HepG2 (cell line): ENCODE measurements around the gene CHL1. TPM values are rescaled to one million over a fixed set of nuclear protein-coding genes. Genes with fewer than 3 reads are reported as not detected.

Experiments
- ATAC-seq: fragments of 200-7000 bp; cut with Tn5 transposase; 3 replicates; pipeline ENCODE4 v1.9.1; 2020; ENCODE audit warnings: mild to moderate bottlenecking, moderate library complexity
- BruUV-seq: library from RNA; stranded (reverse); fragments of 400-500 nt; replicated peaks from 2 replicates; lab custom pipeline; 2021; lab: Mats Ljungman, UMichigan
- CTCF ChIA-PET: fragments of 300-600 bp; formaldehyde crosslinking; extraction: SDS; loops from one replicate; lab custom pipeline; 2021; ENCODE audit warnings: low total read pairs, inconsistent platforms, low intra/inter-chr PET ratio; lab: Yijun Ruan, JAX
- POLR2A ChIA-PET: fragments of 350-600 bp; sonication (Branson Sonifier 250); formaldehyde crosslinking; loops from one replicate; lab custom pipeline; 2020; ENCODE audit warnings: antibody characterized with exemption, inconsistent platforms; lab: Yijun Ruan, JAX
- DNase-seq: peaks from one replicate; pipeline ENCODE4 v3.0.0-alpha.2; 2015; ENCODE audit warnings: low spot score
- FAIRE-seq: peaks from 3 replicates; lab custom pipeline; 2011; peaks lifted over from hg19 to GRCh38; lab: Jason Lieb, UNC
- H2AFZ ChIP-seq: one replicate; pipeline ENCODE4 v1.6.1; 2011; ENCODE audit warnings: low read length, inconsistent platforms
- H3K27ac ChIP-seq: fragments of 300-600 bp; 3 replicates; pipeline ENCODE4 v1.8.0; 2011; ENCODE audit warnings: mixed run types, mild to moderate bottlenecking, mixed read lengths, low read length, inconsistent platforms; ENCODE audit not compliant: insufficient read depth; ENCODE audit errors: extremely low read length
- H3K27me3 ChIP-seq, 2 experiments: fragments of 200-600 bp in 1 of 2; 2 replicates in 1 of 2; 3 replicates in 1 of 2; pipeline versions ENCODE4 v1.6.0 to v1.8.0; 2011; ENCODE audit warnings: low read length in 2 of 2, mild to moderate bottlenecking in 2 of 2, moderate library complexity in 2 of 2, inconsistent platforms in 1 of 2; ENCODE audit not compliant: insufficient read depth in 2 of 2, control insufficient read depth in 1 of 2
- H3K36me3 ChIP-seq, 2 experiments: fragments of 200-600 bp in 1 of 2; replicated peaks in 1 of 2; 2 replicates in 1 of 2; 3 replicates in 1 of 2; pipeline versions ENCODE4 v1.5.1 to v1.8.0; 2011; ENCODE audit warnings: low read length in 2 of 2, inconsistent platforms in 1 of 2; ENCODE audit not compliant: insufficient read depth in 2 of 2, control insufficient read depth in 1 of 2
- H3K4me1 ChIP-seq: 2 replicates; pipeline ENCODE4 v1.5.1; 2012; ENCODE audit warnings: low read length, inconsistent platforms; ENCODE audit not compliant: insufficient read depth
- H3K4me2 ChIP-seq: 2 replicates; pipeline ENCODE4 v1.6.0; 2011; ENCODE audit warnings: low read depth, low read length, inconsistent platforms
- H3K4me3 ChIP-seq, 3 experiments: fragments of 200-600 bp in 1 of 3; sonication (generic), shearing (Covaris generic) in 1 of 3; replicated peaks in 1 of 3; 2 replicates each; pipeline ENCODE4 v1.5.1; 2011 to 2016; ENCODE audit warnings: low read length in 3 of 3, inconsistent platforms in 2 of 3, low read depth in 2 of 3, mild to moderate bottlenecking in 2 of 3, control low read depth in 1 of 3, mixed read lengths in 1 of 3; ENCODE audit not compliant: insufficient read depth in 1 of 3
- H3K79me2 ChIP-seq: one replicate; pipeline ENCODE4 v1.6.1; 2011; ENCODE audit warnings: low read length, inconsistent platforms; ENCODE audit not compliant: insufficient read depth
- H3K9ac ChIP-seq: 2 replicates; pipeline ENCODE4 v1.6.0; 2011; ENCODE audit warnings: mild to moderate bottlenecking, low read depth, low read length, inconsistent platforms; ENCODE audit not compliant: insufficient read depth
- H3K9me3 ChIP-seq: 2 replicates; pipeline ENCODE4 v1.5.1; 2012; ENCODE audit warnings: mild to moderate bottlenecking, low read length
- H4K20me1 ChIP-seq: 2 replicates; pipeline ENCODE4 v1.6.0; 2011; ENCODE audit warnings: inconsistent platforms, mild to moderate bottlenecking, low read length, moderate library complexity; ENCODE audit not compliant: insufficient read depth
- FOXC1 ChIP-seq: sonication (generic); formaldehyde crosslinking; IDR thresholded peaks from 2 replicates; pipeline ENCODE4 v1.8.0; 2022; ENCODE audit warnings: mild to moderate bottlenecking, missing genetic modification reagents, borderline replicate concordance
- HINFP ChIP-seq: sonication (generic); formaldehyde crosslinking; IDR thresholded peaks from 2 replicates; pipeline ENCODE4 v1.4.0; 2020; ENCODE audit warnings: low read depth, mild to moderate bottlenecking, missing genetic modification reagents
- HOXA7 ChIP-seq: sonication (generic); formaldehyde crosslinking; IDR thresholded peaks from 2 replicates; pipeline ENCODE4 v1.8.1; 2022; ENCODE audit warnings: mild to moderate bottlenecking, missing genetic modification reagents, moderate library complexity
- NR2C2 ChIP-seq: sonication (generic); formaldehyde crosslinking; IDR thresholded peaks from 2 replicates; pipeline ENCODE4 v1.4.0; 2020; ENCODE audit warnings: missing genetic modification reagents, mild to moderate bottlenecking, moderate library complexity, borderline replicate concordance
- POGZ ChIP-seq: sonication (generic); formaldehyde crosslinking; IDR thresholded peaks from 2 replicates; pipeline ENCODE4 v1.4.0; 2020; ENCODE audit warnings: mild to moderate bottlenecking, missing genetic modification reagents
- REXO4 ChIP-seq: sonication (generic); formaldehyde crosslinking; IDR thresholded peaks from 2 replicates; pipeline ENCODE4 v1.8.0; 2022; ENCODE audit warnings: missing genetic modification reagents, mild to moderate bottlenecking, borderline replicate concordance
- RFXANK ChIP-seq: IDR thresholded peaks from 2 replicates; pipeline ENCODE4 v1.6.1; 2016
- TMF1 ChIP-seq: sonication (generic); formaldehyde crosslinking; IDR thresholded peaks from 2 replicates; pipeline ENCODE4 v1.8.1; 2022; ENCODE audit warnings: low read depth, missing genetic modification reagents
- ZFP37 ChIP-seq: sonication (generic); formaldehyde crosslinking; IDR thresholded peaks from 2 replicates; pipeline ENCODE4 v1.4.0; 2020; ENCODE audit warnings: missing genetic modification reagents, borderline replicate concordance
- ZNF101 ChIP-seq: sonication (generic); formaldehyde crosslinking; IDR thresholded peaks from 2 replicates; pipeline ENCODE4 v1.4.0; 2020; ENCODE audit warnings: mild to moderate bottlenecking, low read depth, missing genetic modification reagents, borderline replicate concordance
- ZNF441 ChIP-seq: sonication (generic); formaldehyde crosslinking; IDR thresholded peaks from 2 replicates; pipeline ENCODE4 v1.7.0; 2021; ENCODE audit warnings: missing genetic modification reagents, borderline replicate concordance
- ZNF616 ChIP-seq: sonication (generic); formaldehyde crosslinking; IDR thresholded peaks from 2 replicates; pipeline ENCODE4 v1.5.0; 2020; ENCODE audit warnings: low read depth, mild to moderate bottlenecking, missing genetic modification reagents
- ZNF781 ChIP-seq: sonication (generic); formaldehyde crosslinking; IDR thresholded peaks from 2 replicates; pipeline ENCODE4 v1.5.1; 2020; ENCODE audit warnings: borderline replicate concordance, mild to moderate bottlenecking, missing genetic modification reagents; ENCODE audit errors: not compliant biosample characterization
- in situ Hi-C: cut with HindIII; loops from 2 replicates; pipeline ENCODE4 v1.10.0; 2017; ENCODE audit warnings: low pct_unique_long_range_greater_than_20kb; ENCODE audit not compliant: extremely low pct_ligation_motif_present
- intact Hi-C: fragments of 100-400 bp; cut with micrococcal nuclease; formaldehyde crosslinking; loops from one replicate; pipeline ENCODE4 v1.10.0; 2022; ENCODE audit not compliant: unreplicated experiment
- polyA plus RNA-seq, 8 experiments: library from polyadenylated mRNA; depleted of rRNA in 3 of 8; stranded (reverse) in 7 of 8; unstranded in 1 of 8; fragments of >200 nt; fragmentation: Illumina TruSeq in 4 of 8; extraction: Trizol in 4 of 8; gene quantifications; 2 replicates each; pipeline versions ENCODE4 v1.2.1 to v1.2.3, GENCODE V29; 2011 to 2016; ENCODE audit warnings: low read depth in 4 of 8, missing spikeins in 1 of 8, mixed read lengths in 1 of 8; ENCODE audit not compliant: insufficient read depth in 1 of 8
- total RNA-seq, 5 experiments: library from RNA; depleted of rRNA; stranded (reverse); fragments of >200 nt; fragmentation: Illumina TruSeq; extraction: Trizol; gene quantifications; 2 replicates each; pipeline ENCODE4 v1.2.3, GENCODE V29; 2016; ENCODE audit warnings: low read depth in 1 of 5
- TF ChIP-seq, protein P1 (sequence below): IDR thresholded peaks from 2 replicates; pipeline ENCODE4 v1.6.1; 2016; ENCODE audit warnings: missing biosample characterization, missing genetic modification reagents, low read depth
- TF ChIP-seq, protein P2 (sequence below): sonication (generic); formaldehyde crosslinking; IDR thresholded peaks from 2 replicates; pipeline ENCODE4 v1.4.0; 2020; ENCODE audit warnings: missing genetic modification reagents

CHL1 gene
- total and polyA plus RNA-seq, 2 of the 13 experiments (the other 11 are each of a cell fraction or from before 2014, with no cell fraction given) = not detected

- Histone ChIP-seq H3K36me3 (no peaks in the 10 kb centered on the region), H3K9ac (no peak overlapping the region), H3K4me1 (no peaks in the 10 kb centered on the region), H3K9me3 (peaks cover 14% of the 10 kb centered on the region; the same call in 1 of the 2 replicates), H4K20me1 (no peaks in the 10 kb centered on the region), H3K4me2 (no peak overlapping the region), H3K4me3 (no peak overlapping the region), H3K27ac (no peak overlapping the region), H3K27me3 (no peaks in the 10 kb centered on the region), H3K79me2 (no peaks in the 10 kb centered on the region), H2AFZ (no peak overlapping the region)
- TF ChIP-seq ZNF441 (CRISPR knock-in tag) = no peak
- TF ChIP-seq TMF1 (CRISPR knock-in tag) = no peak
- TF ChIP-seq ZNF616 (CRISPR knock-in tag) = no peak
- TF ChIP-seq REXO4 (CRISPR knock-in tag) = no peak
- TF ChIP-seq, protein P1, sequence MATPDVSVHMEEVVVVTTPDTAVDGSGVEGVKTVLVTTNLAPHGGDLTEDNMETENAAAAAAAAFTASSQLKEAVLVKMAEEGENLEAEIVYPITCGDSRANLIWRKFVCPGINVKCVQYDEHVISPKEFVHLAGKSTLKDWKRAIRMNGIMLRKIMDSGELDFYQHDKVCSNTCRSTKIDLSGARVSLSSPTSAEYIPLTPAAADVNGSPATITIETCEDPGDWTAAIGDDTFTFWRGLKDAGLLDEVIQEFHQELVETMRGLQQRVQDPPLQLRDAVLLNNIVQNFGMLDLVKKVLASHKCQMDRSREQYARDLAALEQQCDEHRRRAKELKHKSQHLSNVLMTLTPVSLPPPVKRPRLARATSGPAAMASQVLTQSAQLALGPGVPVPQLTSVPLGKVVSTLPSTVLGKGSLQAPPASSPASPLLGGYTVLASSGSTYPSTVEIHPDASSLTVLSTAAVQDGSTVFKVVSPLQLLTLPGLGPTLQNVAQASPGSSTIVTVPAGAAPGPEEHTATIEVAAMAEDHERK (CRISPR knock-in tag) = no peak
- no peak for TF ChIP-seq HOXA7 (CRISPR knock-in tag)
- TF ChIP-seq POGZ (CRISPR knock-in tag) = no peak
- TF ChIP-seq HINFP = no peak
- TF ChIP-seq ZNF101 (CRISPR knock-in tag) = no peak
- TF ChIP-seq, protein P2, sequence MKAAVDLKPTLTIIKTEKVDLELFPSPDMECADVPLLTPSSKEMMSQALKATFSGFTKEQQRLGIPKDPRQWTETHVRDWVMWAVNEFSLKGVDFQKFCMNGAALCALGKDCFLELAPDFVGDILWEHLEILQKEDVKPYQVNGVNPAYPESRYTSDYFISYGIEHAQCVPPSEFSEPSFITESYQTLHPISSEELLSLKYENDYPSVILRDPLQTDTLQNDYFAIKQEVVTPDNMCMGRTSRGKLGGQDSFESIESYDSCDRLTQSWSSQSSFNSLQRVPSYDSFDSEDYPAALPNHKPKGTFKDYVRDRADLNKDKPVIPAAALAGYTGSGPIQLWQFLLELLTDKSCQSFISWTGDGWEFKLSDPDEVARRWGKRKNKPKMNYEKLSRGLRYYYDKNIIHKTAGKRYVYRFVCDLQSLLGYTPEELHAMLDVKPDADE (CRISPR knock-in tag) = no peak
- no peak for TF ChIP-seq FOXC1
- TF ChIP-seq NR2C2 (CRISPR knock-in tag) = no peak
- TF ChIP-seq RFXANK (CRISPR knock-in tag) = no peak
- no peak for TF ChIP-seq ZNF781
- TF ChIP-seq ZFP37 (CRISPR knock-in tag) = no peak
- CTCF ChIA-PET = no interaction called here
- in situ Hi-C loops = no loop called here
- intact Hi-C loops = no loop called here
- POLR2A ChIA-PET = no interaction called here
- FAIRE-seq (no peak), ATAC-seq (no peak), DNase-seq (no peak)
- BruUV-seq = no TSS peak
These were observed 217.5 kb downstream of the CHL1 start for GRCh38 chr3:414063-414462.
